ENCODE data around the gene ZNF180.

DNA sequence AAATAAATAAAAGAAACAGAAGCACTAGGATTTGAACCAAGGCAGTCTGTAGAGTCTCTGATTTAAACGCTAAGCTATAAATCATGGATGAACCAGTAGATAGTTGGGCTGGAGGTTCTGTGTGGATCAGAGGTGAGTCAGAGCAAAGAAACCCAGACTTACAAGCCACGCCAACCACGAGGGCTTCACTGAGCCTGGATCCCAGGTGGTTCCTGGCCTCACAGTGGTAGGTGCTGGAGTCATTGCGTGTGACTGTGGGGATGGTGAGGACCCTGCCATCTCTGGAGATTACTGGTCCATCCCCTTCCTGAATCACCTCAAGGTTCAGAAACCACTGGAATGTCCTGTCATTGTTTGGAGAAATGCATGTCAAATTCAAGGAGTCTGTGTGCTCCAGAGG is 48.4 kb upstream of the ZNF180 start:
- TF ChIP-seq CTCF (conservative IDR thresholded peaks at IDR 0.05) (no peak), ZFX (IDR thresholded peaks at IDR 0.05) (no peak)

All from C4-2B (cell line).